ENCODE results near the gene SF3A1. TPM values are rescaled to one million over a fixed set of nuclear protein-coding genes. Genes with fewer than 3 reads are reported as not detected.
A peak's percentile ranks its signal among the peaks of the same experiment; 100 is the strongest.

SF3A1 gene
- total and polyA plus RNA-seq, 2 donors (not counting 1 experiment from before 2014, with no cell fraction given): 92.1 to 283 TPM

GRCh38 chr22:30386608-30386959 lies 29.9 kb upstream of the SF3A1 start:
- ChIA-PET POLR2A (interaction anchor here (0.6 to 3.1 kb wide), 2 partner anchors 98 to 148 kb away, joined by 4 to 20 read pairs; partner anchors contain the start of gene CASTOR1), CTCF (interaction anchor here (0.8 to 19.9 kb wide), 10 partner anchors 10 to 204 kb away, joined by 3 to 510 read pairs (median 4); partner anchors contain the start of genes CASTOR1, CCDC157, SEC14L2 and SF3A1)
- H3K27ac Mint-ChIP-seq: no peak overlapping the region
- DNase-seq: no peak
- Histone ChIP-seq H2AFZ (ENCODE audit: insufficient read depth, low read depth, low read length, poor library complexity, severe bottlenecking) (peak overlapping the region; percentile 84), H4K20me1 (ENCODE audit: control insufficient read depth, insufficient read depth, low read length, poor library complexity, severe bottlenecking) (no peaks in the 10 kb centered on the region), H3K4me2 (replicated peaks; ENCODE audit: low read depth, low read length, poor library complexity, severe bottlenecking) (peak overlapping the region; percentile 85), H3K4me3 (ENCODE audit: control extremely low read depth in 1 of 5, extremely low read depth in 1 of 5, insufficient read depth in 1 of 5, low read depth in 2 of 5, low read length in 4 of 5) (peak overlapping the region in 4 of 5 experiments; percentile 25 to 61 (median 42)), H3K4me1 (ENCODE audit: control insufficient read depth in 2 of 2, insufficient read depth in 2 of 2, low read length in 2 of 2) (peaks cover 14 to 19% of the 10 kb centered on the region in 2 donors), H3K27me3 (replicated peaks in 1 of 4; ENCODE audit: control extremely low read depth in 1 of 4, control insufficient read depth in 3 of 4, insufficient read depth in 4 of 4, low read length in 3 of 4) (no peaks in the 10 kb centered on the region), H3K9ac (ENCODE audit: low read length) (peak overlapping the region; percentile 48), H3K27ac (ENCODE audit: low read length in 2 of 2) (no peak overlapping the region), H3K79me2 (ENCODE audit: control insufficient read depth, insufficient read depth, low read length) (no peaks in the 10 kb centered on the region), H3K36me3 (replicated peaks in 1 of 2; ENCODE audit: control extremely low read depth in 1 of 2, control insufficient read depth in 1 of 2, extremely low read depth in 1 of 2, insufficient read depth in 2 of 2, low read length in 1 of 2) (no peaks in the 10 kb centered on the region), H3K9me3 (ENCODE audit: control extremely low read depth in 1 of 3, control insufficient read depth in 2 of 3, insufficient read depth in 1 of 3, low read length in 2 of 3) (no peaks in the 10 kb centered on the region)
- H3K9me3 Mint-ChIP-seq (ENCODE audit: insufficient read depth): no peaks in the 10 kb centered on the region
- peak overlapping the region; percentile 83 for H3K4me3 Mint-ChIP-seq
- intact Hi-C loops (cut with micrococcal nuclease): no loop called here
- no peaks in the 10 kb centered on the region for H3K27me3 Mint-ChIP-seq
- TF ChIP-seq EZH2 (IDR thresholded peaks at IDR 0.05; ENCODE audit: borderline replicate concordance, insufficient read depth, low read depth, low read length, poor library complexity, severe bottlenecking): no peak
- TF ChIP-seq, protein P1, sequence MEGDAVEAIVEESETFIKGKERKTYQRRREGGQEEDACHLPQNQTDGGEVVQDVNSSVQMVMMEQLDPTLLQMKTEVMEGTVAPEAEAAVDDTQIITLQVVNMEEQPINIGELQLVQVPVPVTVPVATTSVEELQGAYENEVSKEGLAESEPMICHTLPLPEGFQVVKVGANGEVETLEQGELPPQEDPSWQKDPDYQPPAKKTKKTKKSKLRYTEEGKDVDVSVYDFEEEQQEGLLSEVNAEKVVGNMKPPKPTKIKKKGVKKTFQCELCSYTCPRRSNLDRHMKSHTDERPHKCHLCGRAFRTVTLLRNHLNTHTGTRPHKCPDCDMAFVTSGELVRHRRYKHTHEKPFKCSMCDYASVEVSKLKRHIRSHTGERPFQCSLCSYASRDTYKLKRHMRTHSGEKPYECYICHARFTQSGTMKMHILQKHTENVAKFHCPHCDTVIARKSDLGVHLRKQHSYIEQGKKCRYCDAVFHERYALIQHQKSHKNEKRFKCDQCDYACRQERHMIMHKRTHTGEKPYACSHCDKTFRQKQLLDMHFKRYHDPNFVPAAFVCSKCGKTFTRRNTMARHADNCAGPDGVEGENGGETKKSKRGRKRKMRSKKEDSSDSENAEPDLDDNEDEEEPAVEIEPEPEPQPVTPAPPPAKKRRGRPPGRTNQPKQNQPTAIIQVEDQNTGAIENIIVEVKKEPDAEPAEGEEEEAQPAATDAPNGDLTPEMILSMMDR (IDR thresholded peaks at IDR 0.05): no peak
- H3K4me1 Mint-ChIP-seq: peaks cover 16% of the 10 kb centered on the region
- ATAC-seq (ENCODE audit: low read depth): no peak
- WGBS (ENCODE audit: insufficient coverage): 36% methylated on average over 10 of the region's 10 CpGs

GRCh38 chr22:30385942-30386341 lies 29.2 kb upstream of the SF3A1 start:
- no peaks in the 10 kb centered on the region for H3K27me3 Mint-ChIP-seq
- H3K4me1 Mint-ChIP-seq: peaks cover 9% of the 10 kb centered on the region
- no peak overlapping the region for H2AFZ ChIP-seq (ENCODE audit: insufficient read depth, low read depth, low read length, poor library complexity, severe bottlenecking)
- H3K36me3 ChIP-seq (replicated peaks in 1 of 2; ENCODE audit: control extremely low read depth in 1 of 2, control insufficient read depth in 1 of 2, extremely low read depth in 1 of 2, insufficient read depth in 2 of 2, low read length in 1 of 2): no peaks in the 10 kb centered on the region
- TF ChIP-seq EZH2 (IDR thresholded peaks at IDR 0.05; ENCODE audit: borderline replicate concordance, insufficient read depth, low read depth, low read length, poor library complexity, severe bottlenecking): no peak
- TF ChIP-seq, protein P1 (IDR thresholded peaks at IDR 0.05): no peak
- no peak overlapping the region for H3K27ac ChIP-seq (ENCODE audit: low read length in 2 of 2)
- H3K9me3 Mint-ChIP-seq (ENCODE audit: insufficient read depth): no peaks in the 10 kb centered on the region
- H3K27ac Mint-ChIP-seq: no peak overlapping the region
- H3K4me3 Mint-ChIP-seq: peak overlapping the region; percentile 83
- H4K20me1 ChIP-seq (ENCODE audit: control insufficient read depth, insufficient read depth, low read length, poor library complexity, severe bottlenecking): no peaks in the 10 kb centered on the region
- no peaks in the 10 kb centered on the region for H3K9me3 ChIP-seq (ENCODE audit: control extremely low read depth in 1 of 3, control insufficient read depth in 2 of 3, insufficient read depth in 1 of 3, low read length in 2 of 3)
- intact Hi-C loops (cut with micrococcal nuclease): no loop called here
- H3K4me3 ChIP-seq (ENCODE audit: control extremely low read depth in 1 of 5, extremely low read depth in 1 of 5, insufficient read depth in 1 of 5, low read depth in 2 of 5, low read length in 4 of 5): no peak overlapping the region
- H3K4me1 ChIP-seq (ENCODE audit: control insufficient read depth in 2 of 2, insufficient read depth in 2 of 2, low read length in 2 of 2): peaks cover 7 to 12% of the 10 kb centered on the region in 2 donors
- H3K4me2 ChIP-seq (replicated peaks; ENCODE audit: low read depth, low read length, poor library complexity, severe bottlenecking): peak overlapping the region; percentile 85
- ChIA-PET CTCF (interaction anchor here (0.6 to 19.9 kb wide), 7 partner anchors 17 to 278 kb away, joined by 3 to 510 read pairs (median 4); partner anchors contain the start of genes CASTOR1, CCDC157 and SF3A1), POLR2A (interaction anchor here (3.1 kb wide), 1 partner anchor 98 kb away, joined by 20 read pairs; the partner anchor contains the start of gene CASTOR1)
- H3K9ac ChIP-seq (ENCODE audit: low read length): no peak overlapping the region
- DNase-seq (no peak), ATAC-seq (ENCODE audit: low read depth) (no peak)
- no peaks in the 10 kb centered on the region for H3K27me3 ChIP-seq (replicated peaks in 1 of 4; ENCODE audit: control extremely low read depth in 1 of 4, control insufficient read depth in 3 of 4, insufficient read depth in 4 of 4, low read length in 3 of 4)
- WGBS (ENCODE audit: insufficient coverage): 99% methylated on average over 10 of the region's 10 CpGs
- H3K79me2 ChIP-seq (ENCODE audit: control insufficient read depth, insufficient read depth, low read length): no peaks in the 10 kb centered on the region

Measured in B cell (primary cell).